K562 (cell line): ENCODE results near the gene TMEM252. TPM values are rescaled to one million over a fixed set of nuclear protein-coding genes. Genes with fewer than 3 reads are reported as not detected.
A peak's percentile ranks its signal among the peaks of the same experiment; 100 is the strongest.

Experiments used
- CHD2 ChIP-seq: IDR thresholded peaks from 2 replicates; pipeline ENCODE4 v1.6.1; 2011; ENCODE audit warnings: low read depth, low read length
- CTCF ChIP-seq, 3 experiments: IDR thresholded peaks in 2 of 3; conservative IDR thresholded peaks in 1 of 3; 2 replicates each; pipeline ENCODE4 v1.5.1; 2011 to 2012; ENCODE audit warnings: low read length in 3 of 3, mild to moderate bottlenecking in 3 of 3, control low read depth in 2 of 3, improper control_type of control experiment in 1 of 3, inconsistent platforms in 1 of 3, low read depth in 1 of 3, mixed read lengths in 1 of 3, moderate library complexity in 1 of 3; ENCODE audit not compliant: insufficient read depth in 2 of 3
- DEAF1 ChIP-seq: fragments of 450-650 bp; formaldehyde crosslinking; IDR thresholded peaks from 2 replicates; pipeline ENCODE4 v1.4.0; 2020; ENCODE audit warnings: mild to moderate bottlenecking, moderate library complexity
- ETS2 ChIP-seq: IDR thresholded peaks from 2 replicates; pipeline ENCODE4 v1.6.1; 2016; ENCODE audit warnings: borderline replicate concordance, missing genetic modification characterization, mild to moderate bottlenecking, moderate library complexity, missing compliant biosample characterization; ENCODE audit not compliant: poor library complexity, severe bottlenecking
- ETV6 ChIP-seq, 3 experiments: fragments of 150-350 bp in 1 of 3; sonication (generic) in 1 of 3; formaldehyde crosslinking in 1 of 3; IDR thresholded peaks; 2 replicates each; pipeline versions ENCODE4 v1.6.1 to v1.8.0; 2014 to 2022; ENCODE audit warnings: borderline replicate concordance in 2 of 3, low read depth in 2 of 3, antibody characterized with exemption in 1 of 3, low read length in 1 of 3, mild to moderate bottlenecking in 1 of 3, missing genetic modification reagents in 1 of 3
- FOXJ3 ChIP-seq: sonication (generic); formaldehyde crosslinking; IDR thresholded peaks from 2 replicates; pipeline ENCODE4 v1.4.0; 2020; ENCODE audit warnings: mild to moderate bottlenecking, missing genetic modification reagents
- GTF2A2 ChIP-seq: IDR thresholded peaks from 2 replicates; pipeline ENCODE4 v1.6.1; 2016; ENCODE audit warnings: mild to moderate bottlenecking, missing genetic modification characterization, missing compliant biosample characterization
- MYNN ChIP-seq, 2 experiments: sonication (generic); formaldehyde crosslinking in 1 of 2; IDR thresholded peaks; 2 replicates each; pipeline versions ENCODE4 v1.5.0 to v1.6.1; 2016 to 2020; ENCODE audit warnings: antibody characterized with exemption in 1 of 2, missing genetic modification reagents in 1 of 2
- PREB ChIP-seq: sonication (generic); formaldehyde crosslinking; IDR thresholded peaks from 2 replicates; pipeline ENCODE4 v1.8.1; 2023; ENCODE audit warnings: mild to moderate bottlenecking, missing genetic modification reagents
- SRSF7 ChIP-seq: fragments of 200-400 bp; formaldehyde crosslinking; optimal IDR thresholded peaks from 2 replicates; pipeline ENCODE3; 2017; ENCODE audit warnings: mild to moderate bottlenecking, low read depth, low read length
- TARDBP ChIP-seq: fragments of 450-650 bp; IDR thresholded peaks from 2 replicates; pipeline ENCODE4 v1.6.1; 2016
- TEAD1 ChIP-seq, 2 experiments: fragments of 450-650 bp in 1 of 2; sonication (generic) in 1 of 2; formaldehyde crosslinking; IDR thresholded peaks; 2 replicates each; pipeline versions ENCODE4 v1.4.0 to v1.8.0; 2020 to 2022; ENCODE audit warnings: mild to moderate bottlenecking in 2 of 2, missing genetic modification reagents in 1 of 2
- ZMIZ1 ChIP-seq, 2 experiments: fragments of 150-350 bp in 1 of 2; IDR thresholded peaks; 2 replicates each; pipeline ENCODE4 v1.6.1; 2012 to 2016; ENCODE audit warnings: low read depth in 2 of 2, low read length in 2 of 2, mild to moderate bottlenecking in 1 of 2, moderate library complexity in 1 of 2
- ZNF274 ChIP-seq: IDR thresholded peaks from 2 replicates; pipeline ENCODE4 v1.6.1; 2011; ENCODE audit warnings: low read depth, mild to moderate bottlenecking, low read length, moderate library complexity, borderline replicate concordance
- ZNF511 ChIP-seq: sonication (generic); formaldehyde crosslinking; IDR thresholded peaks from 2 replicates; pipeline ENCODE4 v1.8.0; 2022; ENCODE audit warnings: mild to moderate bottlenecking, missing genetic modification reagents
- ZNF551 ChIP-seq: fragments of 250-450 bp; sonication (Bioruptor Pico); IDR thresholded peaks from 2 replicates; pipeline ENCODE4 v1.5.0; 2021; ENCODE audit warnings: mild to moderate bottlenecking, moderate library complexity
- polyA plus RNA-seq, 8 experiments: library from polyadenylated mRNA; depleted of rRNA in 4 of 8; stranded (reverse) in 5 of 8; unstranded in 3 of 8; fragments of >200 nt; fragmentation: Nextera tagmentation in 2 of 8; fragmentation: Illumina TruSeq in 1 of 8; extraction: Ambion mirVana in 2 of 8; extraction: Trizol in 1 of 8; gene quantifications; 2 replicates each; pipeline versions ENCODE4 v1.2.1 to v1.2.3, GENCODE V29; 2011 to 2014; ENCODE audit warnings: inconsistent platforms in 1 of 8, missing spikeins in 1 of 8
- total RNA-seq, 7 experiments: library from RNA; depleted of rRNA in 6 of 7; stranded (reverse); fragments of >200 nt in 6 of 7; fragmentation: Illumina TruSeq in 2 of 7; extraction: Trizol in 2 of 7; gene quantifications; 2 replicates each; pipeline versions ENCODE4 v1.2.1 to v1.2.3, GENCODE V29; 2011 to 2021; ENCODE audit warnings: low replicate concordance in 1 of 7

Gene TMEM252
- total and polyA plus RNA-seq, 9 of the 15 experiments (the other 6 are each of a cell fraction or from before 2014, with no cell fraction given): not detected

GRCh38 chr9:68584189-68585033, 43.7 kb upstream of the TMEM252 start (continued):
- TF ChIP-seq FOXJ3 (CRISPR knock-in tag): no peak
- TF ChIP-seq ZMIZ1 (IDR thresholded peaks at IDR 0.05; ENCODE audit: low read depth in 2 of 2, low read length in 2 of 2): no peak
- no peak for TF ChIP-seq ZNF551 (CRISPR knock-in tag)
- no peak for TF ChIP-seq ZNF274
- TF ChIP-seq ETV6 (IDR thresholded peaks at IDR 0.05; ENCODE audit: borderline replicate concordance in 1 of 2, low read depth in 2 of 2, low read length in 1 of 2): no peak
- TF ChIP-seq ETV6 (CRISPR knock-in tag; IDR thresholded peaks at IDR 0.05; ENCODE audit: borderline replicate concordance): no peak
- peak; percentile 98 to 100 (median 100) for TF ChIP-seq CTCF (IDR thresholded peaks at IDR 0.05 in 2 of 3, conservative IDR thresholded peaks at IDR 0.05 in 1 of 3; ENCODE audit: insufficient read depth in 2 of 3, low read depth in 1 of 3, low read length in 3 of 3)
- 0 out of 4 replicates have a peak, but pooled peaks of 1 of the 2 experiments have one; percentile 58 for TF ChIP-seq TEAD1 (CRISPR knock-in tag; IDR thresholded peaks at IDR 0.05)
- no peak for TF ChIP-seq MYNN (IDR thresholded peaks at IDR 0.05)
- no peak for TF ChIP-seq MYNN (CRISPR knock-in tag; IDR thresholded peaks at IDR 0.05)
- no peak for TF ChIP-seq ETS2
- TF ChIP-seq SRSF7: no peak
- TF ChIP-seq TARDBP: no peak
- TF ChIP-seq GTF2A2: no peak
- no peak for TF ChIP-seq ZNF511 (CRISPR knock-in tag)
- TF ChIP-seq PREB (CRISPR knock-in tag): no peak
- no peak for TF ChIP-seq CHD2
- peak; percentile 95 for TF ChIP-seq DEAF1 (CRISPR knock-in tag)
